Measurements from ENCODE around the gene TP63.

Gene TP63

DNA sequence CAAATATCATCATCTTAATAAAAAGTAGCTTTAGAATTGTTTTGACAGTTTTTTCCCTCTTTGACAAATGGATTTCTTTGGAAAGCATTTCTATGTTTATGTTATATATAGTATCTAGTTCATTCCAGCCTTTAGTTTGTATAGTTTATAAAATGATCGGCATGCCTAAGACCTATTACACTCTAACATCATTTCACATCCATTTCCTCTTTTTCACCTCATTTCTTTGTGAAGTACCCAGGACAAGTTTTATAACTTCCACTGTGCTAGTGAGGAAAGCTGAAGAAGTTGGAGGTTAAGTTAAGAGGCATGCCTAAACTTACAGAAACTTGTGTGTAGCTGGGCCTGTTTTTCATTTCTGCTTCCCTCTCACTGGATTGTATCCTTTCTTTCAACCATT lies 178.4 kb downstream of the TP63 start:
- DNase-seq (ENCODE audit: low read depth in 1 of 2, low spot score in 1 of 2): no peak

- DNase-seq (ENCODE audit: low read depth in 1 of 2, low spot score in 1 of 2): no peak
Measured at GRCh38 chr3:189812806-189813465, 181.7 kb downstream of the TP63 start.

DNA sequence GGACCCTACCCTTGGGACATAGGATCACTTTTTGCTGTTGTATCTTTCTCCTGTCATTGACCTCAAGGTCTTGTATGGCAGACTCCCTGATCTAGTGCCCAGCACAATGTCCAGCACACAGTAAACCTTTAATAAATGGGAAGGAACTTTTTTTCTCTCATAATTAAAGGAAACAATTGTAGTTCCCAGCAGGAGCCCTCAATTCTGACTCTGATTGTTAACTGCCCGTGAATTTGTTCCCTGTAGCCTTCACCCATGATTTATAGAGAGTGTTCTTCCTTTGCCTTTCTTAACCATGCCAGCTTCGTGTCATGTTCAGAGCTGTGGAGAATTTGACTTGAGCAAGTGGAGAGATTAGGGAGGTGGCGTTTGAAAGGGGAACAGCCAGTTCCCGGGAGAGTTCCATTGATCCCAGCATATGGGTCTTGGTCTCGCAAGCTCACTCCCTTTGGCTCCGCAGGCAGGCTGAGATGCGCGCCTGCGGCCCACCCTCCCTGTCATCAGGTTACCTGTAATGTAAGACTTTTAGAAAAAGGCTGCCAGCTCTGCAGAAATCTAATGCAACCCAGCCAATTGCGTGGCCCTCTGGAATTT lies 182.6 kb downstream of the TP63 start:
- no peak for DNase-seq (ENCODE audit: low read depth in 1 of 2, low spot score in 1 of 2)

GRCh38 chr3:189820365-189820720 lies 189.2 kb downstream of the TP63 start:
- DNase-seq (ENCODE audit: low read depth in 1 of 2, low spot score in 1 of 2): no peak

- DNase-seq (ENCODE audit: low read depth in 1 of 2, low spot score in 1 of 2): no peak
Measured at GRCh38 chr3:189821262-189821661, 190.1 kb downstream of the TP63 start.

DNA sequence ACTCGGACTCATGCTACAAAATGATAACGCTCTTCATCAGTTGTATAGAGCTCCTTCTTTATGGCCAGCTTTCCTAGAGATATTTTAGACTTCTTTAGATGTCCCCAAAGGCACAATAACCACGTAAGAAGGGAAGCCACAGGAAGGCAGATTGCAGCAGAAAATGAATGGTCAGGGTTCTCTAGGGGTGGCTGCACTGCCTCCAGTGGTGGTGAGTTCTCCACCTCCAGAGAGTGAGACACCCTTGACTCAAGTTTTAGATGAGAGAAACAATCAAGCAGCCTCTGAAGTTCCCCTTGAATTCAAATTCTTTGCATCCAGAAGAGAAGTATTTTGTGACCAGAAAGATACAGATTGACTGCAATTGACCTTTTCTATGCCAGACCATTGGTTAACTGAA lies 191.5 kb downstream of the TP63 start:
- no peak for DNase-seq (ENCODE audit: low read depth in 1 of 2, low spot score in 1 of 2)

DNA sequence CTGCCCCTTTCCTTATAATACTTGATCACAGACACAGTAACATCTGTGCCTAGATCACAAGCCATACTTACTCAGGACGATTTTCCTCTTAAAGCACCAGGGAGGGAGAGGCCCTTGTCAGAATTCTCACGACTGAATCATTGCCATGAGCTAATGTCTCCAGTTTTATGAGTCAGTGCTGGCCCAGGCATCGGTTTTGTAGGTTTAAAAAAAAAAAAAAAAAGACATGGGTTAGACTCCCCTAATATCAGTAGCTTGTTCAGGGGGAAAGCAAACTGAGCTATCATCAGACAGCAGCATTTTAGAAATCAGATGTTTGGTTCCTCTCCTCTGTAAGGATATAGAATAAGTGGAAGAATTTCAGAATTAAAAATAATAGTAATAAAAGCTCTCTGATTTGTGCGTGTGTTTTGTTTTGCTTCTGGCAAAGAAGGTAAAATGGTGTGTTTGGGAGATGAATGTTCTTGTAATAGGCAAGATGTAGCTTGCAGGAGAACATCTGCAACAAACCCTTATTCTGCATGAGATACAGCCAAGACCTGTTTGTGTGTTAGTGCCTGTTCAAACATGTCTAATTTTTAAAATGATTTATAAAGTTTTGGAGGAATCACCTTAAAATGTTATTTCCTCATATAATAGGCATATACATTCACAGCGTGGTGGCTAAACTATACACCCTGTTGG lies 193.6 kb downstream of the TP63 start:
- DNase-seq (ENCODE audit: low read depth in 1 of 2, low spot score in 1 of 2): no peak

DNA sequence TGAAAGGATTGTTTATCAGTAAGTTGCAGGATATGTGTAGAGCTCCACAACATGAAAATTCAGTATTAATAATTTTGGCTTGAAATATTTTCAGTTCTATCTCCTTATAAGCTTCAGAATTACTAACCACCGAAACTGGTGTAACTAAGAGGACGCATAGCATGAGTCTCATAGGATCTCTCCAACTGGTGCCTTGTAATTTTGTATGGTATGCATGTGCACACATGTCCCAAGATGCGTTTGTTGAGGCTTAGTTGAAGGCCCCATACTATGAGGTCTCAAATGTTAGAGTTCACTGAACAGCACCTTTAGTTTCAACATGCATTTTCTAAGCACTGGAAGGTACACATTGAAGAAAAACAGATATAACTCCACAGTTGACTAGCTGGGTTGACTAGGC lies 195.4 kb downstream of the TP63 start:
- no peak for DNase-seq (ENCODE audit: low read depth in 1 of 2, low spot score in 1 of 2)

DNA sequence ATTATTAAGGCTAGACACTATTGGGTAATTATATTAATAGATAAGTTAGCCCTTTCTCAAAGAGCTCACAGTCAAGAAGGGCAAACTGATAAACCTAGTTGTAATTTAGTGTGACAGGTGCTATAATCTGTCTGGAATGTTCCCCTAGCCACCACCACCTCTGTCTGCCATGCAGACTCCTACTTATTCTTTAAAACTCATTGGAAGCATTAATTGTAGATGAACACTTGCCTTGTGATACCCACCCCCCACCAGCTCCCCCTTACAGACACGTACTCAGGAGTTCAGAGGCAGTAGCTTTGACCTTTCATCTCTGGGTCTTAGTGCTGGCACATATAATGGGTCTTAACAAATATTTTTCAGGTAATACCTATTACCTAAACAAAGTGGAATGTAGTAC lies 195.9 kb downstream of the TP63 start:
- DNase-seq (ENCODE audit: low read depth in 1 of 2, low spot score in 1 of 2): no peak

DNA sequence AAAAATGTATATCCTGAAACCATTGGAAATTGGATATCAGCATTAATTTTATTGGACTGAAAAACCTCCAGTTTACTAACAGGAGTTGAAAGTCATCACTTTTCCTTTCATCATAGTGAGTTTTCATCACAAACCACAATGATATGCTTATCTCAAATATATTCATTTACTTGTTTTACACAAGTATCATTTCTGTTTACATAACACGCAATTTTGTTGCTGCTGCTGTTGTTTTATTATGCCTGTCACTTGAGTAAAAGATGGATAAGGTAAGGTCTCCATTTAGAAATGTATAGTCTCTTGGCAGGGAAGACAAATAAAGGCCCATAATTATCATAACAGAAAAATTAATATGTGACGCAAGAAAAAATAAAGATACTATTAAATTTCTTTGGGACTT lies 199.2 kb downstream of the TP63 start:
- DNase-seq (ENCODE audit: low read depth in 1 of 2, low spot score in 1 of 2): no peak

DNA sequence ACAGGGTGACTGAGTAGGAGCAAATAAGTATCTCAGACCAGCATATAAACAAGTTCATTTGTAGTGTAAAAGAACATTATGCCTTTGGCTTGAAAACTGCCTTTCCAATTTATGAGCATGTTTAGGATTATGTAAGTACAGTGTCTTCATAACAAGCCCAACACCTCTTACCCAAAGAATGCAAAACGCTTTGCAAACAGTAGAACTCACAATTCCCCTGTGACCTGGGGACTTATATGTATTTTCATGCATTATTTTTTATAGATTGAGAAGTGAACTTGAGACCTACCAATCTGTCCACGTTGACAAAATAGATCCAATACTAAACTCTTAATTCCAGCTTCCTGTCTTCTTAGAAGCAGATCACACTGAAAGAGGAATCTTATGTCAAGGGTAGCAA lies 202.1 kb downstream of the TP63 start:
- no peak for DNase-seq (ENCODE audit: low read depth in 1 of 2, low spot score in 1 of 2)

GRCh38 chr3:189833996-189834395 lies 202.8 kb downstream of the TP63 start:
- no peak for DNase-seq (ENCODE audit: low read depth in 1 of 2, low spot score in 1 of 2)

GRCh38 chr3:189834462-189834861 lies 203.3 kb downstream of the TP63 start:
- no peak for DNase-seq (ENCODE audit: low read depth in 1 of 2, low spot score in 1 of 2)

DNA sequence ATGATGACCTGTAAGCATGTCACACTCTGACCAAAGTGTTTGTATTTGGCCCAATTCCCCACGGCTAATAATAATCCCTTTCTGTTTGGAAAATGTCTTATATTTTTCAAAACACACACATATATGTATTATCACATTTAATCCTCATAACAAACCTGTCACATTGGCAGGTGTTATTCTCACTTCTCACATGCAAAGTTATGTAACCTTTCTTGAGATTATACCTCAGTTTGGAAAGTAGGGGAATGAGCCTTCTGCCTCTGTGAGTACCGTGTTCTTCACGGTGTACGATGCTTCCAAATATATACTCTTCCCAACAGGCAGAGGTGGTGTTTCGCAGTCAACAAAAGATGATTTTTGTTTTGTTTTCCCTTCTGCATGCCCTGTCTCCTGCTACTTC lies 205.6 kb downstream of the TP63 start:
- DNase-seq (ENCODE audit: low read depth in 1 of 2, low spot score in 1 of 2): no peak

- no peak for DNase-seq (ENCODE audit: low read depth in 1 of 2, low spot score in 1 of 2)
Measured at GRCh38 chr3:189838291-189838690, 207.1 kb downstream of the TP63 start.

- no peak for DNase-seq (ENCODE audit: low read depth in 1 of 2, low spot score in 1 of 2)
Measured at GRCh38 chr3:189839576-189839975, 208.4 kb downstream of the TP63 start.

- DNase-seq (ENCODE audit: low read depth in 1 of 2, low spot score in 1 of 2): no peak
Measured at GRCh38 chr3:189841473-189842205, 210.4 kb downstream of the TP63 start.

- no peak for DNase-seq (ENCODE audit: low read depth in 1 of 2, low spot score in 1 of 2)
Measured at GRCh38 chr3:189842681-189843602, 211.8 kb downstream of the TP63 start.

GRCh38 chr3:189845069-189845468 lies 213.9 kb downstream of the TP63 start:
- no peak for DNase-seq (ENCODE audit: low read depth in 1 of 2, low spot score in 1 of 2)

DNA sequence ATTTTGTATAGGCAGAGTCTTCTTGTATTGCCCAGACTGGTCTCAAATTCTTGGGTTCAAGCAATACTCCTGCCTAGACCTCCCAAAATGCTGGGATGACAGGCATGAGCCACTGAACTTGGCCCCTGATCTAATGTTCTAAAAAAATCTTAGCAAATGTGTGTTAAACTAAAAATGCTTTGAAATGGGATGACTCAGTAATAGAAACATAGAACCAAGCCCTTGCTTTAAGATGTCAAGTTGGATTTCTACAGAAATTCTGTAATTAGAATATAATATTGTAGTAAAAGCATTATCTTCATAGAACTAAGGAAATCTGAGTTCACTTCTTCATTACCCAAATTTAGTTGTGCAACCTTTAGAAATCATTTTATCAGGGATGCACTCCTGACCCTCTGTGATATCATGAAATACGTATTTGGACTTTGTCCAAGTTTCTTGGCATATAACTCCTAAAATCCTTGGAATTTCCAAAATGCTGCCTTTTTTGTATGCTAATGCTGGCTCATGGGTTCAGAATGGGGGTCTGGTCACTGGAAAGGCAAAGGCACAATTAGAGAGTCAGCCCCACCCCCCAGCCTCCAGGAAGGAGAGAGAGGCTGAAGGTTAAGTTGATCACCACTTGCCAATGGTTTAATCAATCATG lies 217.3 kb downstream of the TP63 start:
- no peak for DNase-seq (ENCODE audit: low read depth in 1 of 2, low spot score in 1 of 2)

DNA sequence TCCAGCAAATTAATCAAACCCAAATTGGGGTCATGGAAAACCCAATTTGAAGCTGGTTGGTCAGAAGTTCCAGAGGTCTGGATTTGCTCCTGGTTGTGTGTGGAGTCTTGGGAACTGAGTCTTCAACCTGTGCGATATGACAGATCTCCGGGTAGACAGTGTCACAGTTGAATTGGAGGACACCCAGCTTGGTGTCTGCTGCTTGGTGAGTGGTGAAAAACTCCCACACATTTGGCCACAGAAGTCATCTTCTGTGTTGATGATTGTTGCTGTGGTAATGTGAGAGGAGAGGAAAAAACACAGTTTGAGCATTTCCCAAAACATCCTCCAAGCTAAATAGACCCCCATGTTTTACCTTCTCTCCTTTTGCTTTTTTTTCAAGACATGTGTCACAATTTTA lies 218.1 kb downstream of the TP63 start:
- DNase-seq (ENCODE audit: low read depth in 1 of 2, low spot score in 1 of 2): no peak

Data from activated T-helper 1 cell treated with anti-CD3 and anti-CD28 coated beads, Interleukin-2, amount 50 U/mL, for 16 hours (primary cell).